Keratinocyte (primary cell): Measurements from ENCODE around the gene YY1. TPM values are rescaled to one million over a fixed set of nuclear protein-coding genes. Genes with fewer than 3 reads are reported as not detected.

ENCODE experiments used
- DNase-seq: peaks from one replicate; pipeline ENCODE4 v3.0.0-alpha.2; 2011; ENCODE audit warnings: low read depth, missing footprints, low spot score
- FAIRE-seq: peaks from 2 replicates; lab custom pipeline; 2011; peaks lifted over from hg19 to GRCh38; lab: Jason Lieb, UNC
- H2AFZ ChIP-seq: 2 replicates; pipeline ENCODE4 v1.6.0; 2012; ENCODE audit warnings: low read length, control low read depth, inconsistent platforms; ENCODE audit not compliant: control insufficient read depth
- H3K27ac ChIP-seq: 2 replicates; pipeline ENCODE4 v1.5.1; 2011; ENCODE audit warnings: low read length; ENCODE audit not compliant: control insufficient read depth, insufficient read depth
- H3K27me3 ChIP-seq: 3 replicates; pipeline ENCODE4 v1.6.0; 2011; ENCODE audit warnings: low read length; ENCODE audit not compliant: control insufficient read depth, insufficient read depth; ENCODE audit errors: extremely low read depth
- H3K36me3 ChIP-seq, 2 experiments: 2 replicates in 1 of 2; 3 replicates in 1 of 2; pipeline ENCODE4 v1.5.1; 2011; ENCODE audit warnings: low read length in 2 of 2, mild to moderate bottlenecking in 1 of 2; ENCODE audit not compliant: control insufficient read depth in 2 of 2, insufficient read depth in 2 of 2; ENCODE audit errors: extremely low read depth in 1 of 2
- H3K4me1 ChIP-seq: 3 replicates; pipeline ENCODE4 v1.5.1; 2011; ENCODE audit warnings: low read length; ENCODE audit not compliant: control insufficient read depth, insufficient read depth; ENCODE audit errors: extremely low read depth
- H3K4me2 ChIP-seq: 3 replicates; pipeline ENCODE4 v1.6.0; 2011; ENCODE audit warnings: low read depth, low read length; ENCODE audit not compliant: control insufficient read depth, insufficient read depth; ENCODE audit errors: extremely low read depth
- H3K4me3 ChIP-seq, 3 experiments: fragments of 200-600 bp in 1 of 3; sonication (generic) in 1 of 3; 2 replicates in 2 of 3; 3 replicates in 1 of 3; pipeline ENCODE4 v1.5.1; 2011 to 2016; ENCODE audit warnings: low read length in 3 of 3, mild to moderate bottlenecking in 3 of 3, control low read depth in 2 of 3, inconsistent platforms in 1 of 3, low read depth in 1 of 3, mixed read lengths in 1 of 3, mixed run types in 1 of 3, moderate library complexity in 1 of 3; ENCODE audit not compliant: control insufficient read depth in 2 of 3, insufficient read depth in 2 of 3; ENCODE audit errors: extremely low read depth in 1 of 3
- H3K79me2 ChIP-seq: 2 replicates; pipeline ENCODE4 v1.6.0; 2012; ENCODE audit warnings: low read length; ENCODE audit not compliant: control insufficient read depth, insufficient read depth
- H3K9ac ChIP-seq: 3 replicates; pipeline ENCODE4 v1.6.0; 2011; ENCODE audit warnings: low read length; ENCODE audit not compliant: control insufficient read depth, insufficient read depth; ENCODE audit errors: extremely low read depth
- H3K9me1 ChIP-seq: 3 replicates; pipeline ENCODE4 v1.6.0; 2011; ENCODE audit warnings: low read length; ENCODE audit not compliant: control insufficient read depth, insufficient read depth; ENCODE audit errors: extremely low read depth
- H3K9me3 ChIP-seq: 2 replicates; pipeline ENCODE4 v1.5.1; 2012; ENCODE audit warnings: low read depth, low read length; ENCODE audit not compliant: control insufficient read depth
- H4K20me1 ChIP-seq: 3 replicates; pipeline ENCODE4 v1.6.0; 2011; ENCODE audit warnings: low read length; ENCODE audit not compliant: control insufficient read depth, insufficient read depth; ENCODE audit errors: extremely low read depth
- EZH2 ChIP-seq: IDR thresholded peaks from one replicate; pipeline ENCODE4 v1.6.1; 2012; ENCODE audit warnings: inconsistent platforms, mild to moderate bottlenecking, low read length, moderate library complexity
- dilution Hi-C: fragments of 300-500 bp; cut with MboI; formaldehyde crosslinking; loops from one replicate; pipeline ENCODE4 v1.7.0; 2020; ENCODE audit warnings: low sequenced_read_pairs; ENCODE audit not compliant: extremely low pct_ligation_motif_present
- polyA plus RNA-seq, 5 experiments: library from polyadenylated mRNA; depleted of rRNA in 3 of 5; stranded (reverse) in 3 of 5; stranded (forward) in 1 of 5; unstranded in 1 of 5; fragments of >200 nt; gene quantifications; 1 replicate in 1 of 5; 2 replicates in 3 of 5; 3 replicates in 1 of 5; pipeline versions ENCODE4 v1.2.1 to v1.2.3, GENCODE V29; 2011 to 2012; ENCODE audit warnings: missing spikeins in 2 of 5, low read depth in 1 of 5, low replicate concordance in 1 of 5
- TF ChIP-seq, protein P1 (sequence below), 3 experiments: IDR thresholded peaks in 1 of 3; conservative IDR thresholded peaks in 1 of 3; optimal IDR thresholded peaks in 1 of 3; 2 replicates in 2 of 3; 3 replicates in 1 of 3; pipeline versions ENCODE3 to v1.5.1; 2011; ENCODE audit warnings: low read length in 3 of 3, mild to moderate bottlenecking in 3 of 3, moderate library complexity in 2 of 3, control low read depth in 1 of 3, inconsistent platforms in 1 of 3; ENCODE audit not compliant: insufficient read depth in 2 of 3; ENCODE audit errors: extremely low read depth in 1 of 3

YY1 gene
- polyA plus RNA-seq, 1 donor (not counting 4 experiments of a cell fraction or from before 2014, with no cell fraction given): 65.6 TPM

DNA sequence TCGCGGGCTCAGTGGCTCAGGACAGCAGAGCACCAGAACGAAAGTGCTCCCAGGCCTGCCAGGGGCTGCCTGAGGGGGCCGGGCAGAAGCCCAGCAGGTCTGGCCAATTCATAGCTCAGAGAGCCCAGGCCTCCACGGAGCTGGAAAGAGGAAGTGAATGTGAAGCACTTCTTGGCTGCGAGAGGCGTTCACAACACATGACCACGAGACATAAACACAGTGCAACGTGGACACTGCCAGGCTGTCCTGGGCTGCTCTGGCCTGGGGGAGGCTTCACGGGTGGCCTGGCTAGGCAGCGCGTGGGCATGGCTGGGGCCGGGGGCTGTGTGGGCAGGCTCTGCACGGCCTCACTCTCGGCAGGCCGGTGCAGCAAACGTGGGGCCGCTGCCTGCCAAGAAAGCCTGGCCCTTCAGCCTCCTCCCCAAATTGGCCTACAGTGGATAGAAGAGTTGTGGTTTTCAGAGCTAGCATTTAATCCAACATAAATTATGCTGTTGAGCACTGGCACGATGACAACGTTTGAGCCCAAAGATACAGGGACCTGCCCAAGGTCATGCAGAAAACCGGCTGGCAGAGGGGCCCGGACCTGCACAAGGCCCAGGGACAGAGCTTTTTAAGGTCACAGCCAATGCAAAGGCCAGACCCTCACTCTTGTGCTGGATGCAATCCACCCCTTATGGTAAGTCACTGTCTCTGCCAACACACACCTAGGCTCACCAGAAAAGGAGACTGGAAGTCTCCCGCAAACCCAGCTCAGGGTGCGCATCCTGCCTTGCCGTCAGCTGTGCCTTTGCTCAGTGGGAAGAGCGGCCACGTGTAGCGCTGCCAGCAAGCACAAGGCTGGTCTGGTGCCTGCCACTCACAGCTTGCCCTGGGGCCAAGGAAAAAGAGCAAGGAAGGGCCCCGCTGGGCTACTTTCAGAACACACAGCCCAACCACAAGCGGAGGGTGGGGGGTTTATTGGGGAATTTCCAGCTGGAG, 58.7 kb downstream of the YY1 start:
- Histone ChIP-seq H3K79me2 (no peaks in the 10 kb centered on the region), H3K27ac (no peak overlapping the region), H3K9me1 (no peaks in the 10 kb centered on the region), H3K4me2 (no peak overlapping the region), H3K27me3 (no peaks in the 10 kb centered on the region), H2AFZ (no peak overlapping the region), H3K4me3 (no peak overlapping the region), H3K9ac (no peak overlapping the region), H4K20me1 (no peaks in the 10 kb centered on the region), H3K4me1 (no peaks in the 10 kb centered on the region), H3K36me3 (peaks cover 0 to 2% of the 10 kb centered on the region in 2 experiments), H3K9me3 (no peaks in the 10 kb centered on the region)
- dilution Hi-C loops: no loop called here
- no peak for DNase-seq
- no peak for TF ChIP-seq EZH2
- TF ChIP-seq, protein P1, sequence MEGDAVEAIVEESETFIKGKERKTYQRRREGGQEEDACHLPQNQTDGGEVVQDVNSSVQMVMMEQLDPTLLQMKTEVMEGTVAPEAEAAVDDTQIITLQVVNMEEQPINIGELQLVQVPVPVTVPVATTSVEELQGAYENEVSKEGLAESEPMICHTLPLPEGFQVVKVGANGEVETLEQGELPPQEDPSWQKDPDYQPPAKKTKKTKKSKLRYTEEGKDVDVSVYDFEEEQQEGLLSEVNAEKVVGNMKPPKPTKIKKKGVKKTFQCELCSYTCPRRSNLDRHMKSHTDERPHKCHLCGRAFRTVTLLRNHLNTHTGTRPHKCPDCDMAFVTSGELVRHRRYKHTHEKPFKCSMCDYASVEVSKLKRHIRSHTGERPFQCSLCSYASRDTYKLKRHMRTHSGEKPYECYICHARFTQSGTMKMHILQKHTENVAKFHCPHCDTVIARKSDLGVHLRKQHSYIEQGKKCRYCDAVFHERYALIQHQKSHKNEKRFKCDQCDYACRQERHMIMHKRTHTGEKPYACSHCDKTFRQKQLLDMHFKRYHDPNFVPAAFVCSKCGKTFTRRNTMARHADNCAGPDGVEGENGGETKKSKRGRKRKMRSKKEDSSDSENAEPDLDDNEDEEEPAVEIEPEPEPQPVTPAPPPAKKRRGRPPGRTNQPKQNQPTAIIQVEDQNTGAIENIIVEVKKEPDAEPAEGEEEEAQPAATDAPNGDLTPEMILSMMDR (optimal IDR thresholded peaks at IDR 0.05 in 1 of 3, IDR thresholded peaks at IDR 0.05 in 1 of 3, conservative IDR thresholded peaks at IDR 0.05 in 1 of 3; ENCODE audit: extremely low read depth in 1 of 3, insufficient read depth in 2 of 3, low read length in 3 of 3): no peak
- no peak for FAIRE-seq

DNA sequence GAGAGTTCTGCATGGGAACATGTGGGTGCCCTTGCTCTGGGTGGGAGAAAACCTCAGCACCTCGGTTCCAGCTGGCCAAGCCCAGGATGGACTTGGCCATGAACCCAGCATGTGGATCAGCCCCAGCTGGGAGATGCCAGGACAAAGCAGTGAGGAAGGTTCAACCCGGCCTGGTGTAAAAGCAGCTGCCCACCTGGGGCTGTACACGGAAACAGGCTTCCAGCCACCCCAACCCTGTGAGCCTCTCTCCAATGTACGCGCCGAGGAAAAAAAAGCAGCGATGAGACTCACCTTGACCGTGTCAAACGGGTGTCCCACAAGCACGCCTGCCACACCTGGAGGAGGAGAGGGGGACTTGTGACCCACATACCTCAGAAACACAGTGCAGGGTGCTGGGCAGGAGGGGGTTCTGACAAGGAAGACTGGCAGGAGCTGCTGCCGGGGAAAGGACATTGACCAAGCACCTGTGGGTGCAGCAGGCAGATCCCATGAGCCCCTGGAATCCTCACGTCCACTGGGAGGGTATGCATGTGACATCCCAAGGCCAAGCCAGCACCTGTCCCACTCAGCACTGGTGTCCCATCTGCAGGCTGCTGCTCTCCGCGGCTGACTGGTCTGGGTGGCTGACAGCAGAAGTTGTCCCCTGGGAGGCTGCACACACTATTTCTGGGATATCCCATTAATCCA, 59.8 kb downstream of the YY1 start:
- no peak for FAIRE-seq
- peaks cover 0 to 2% of the 10 kb centered on the region in 2 experiments for H3K36me3 ChIP-seq
- H3K9me1 ChIP-seq: no peaks in the 10 kb centered on the region
- peaks cover 3% of the 10 kb centered on the region for H3K79me2 ChIP-seq
- dilution Hi-C loops: no loop called here
- H3K4me1 ChIP-seq: no peaks in the 10 kb centered on the region
- no peaks in the 10 kb centered on the region for H3K27me3 ChIP-seq
- TF ChIP-seq, protein P1 (optimal IDR thresholded peaks at IDR 0.05 in 1 of 3, IDR thresholded peaks at IDR 0.05 in 1 of 3, conservative IDR thresholded peaks at IDR 0.05 in 1 of 3; ENCODE audit: extremely low read depth in 1 of 3, insufficient read depth in 2 of 3, low read length in 3 of 3): no peak
- TF ChIP-seq EZH2: no peak
- H3K4me3 ChIP-seq: no peak overlapping the region
- no peak overlapping the region for H3K9ac ChIP-seq
- H2AFZ ChIP-seq: no peak overlapping the region
- H3K4me2 ChIP-seq: no peak overlapping the region
- no peak overlapping the region for H3K27ac ChIP-seq
- H4K20me1 ChIP-seq: no peaks in the 10 kb centered on the region
- DNase-seq: no peak
- H3K9me3 ChIP-seq: no peaks in the 10 kb centered on the region
